ENCODE data around the gene HGF.
"Not testable (repeated sequence)": the region's sequence is repeated elsewhere in the genome, so short reads cannot be mapped to it uniquely, and the experiment has no call there.

HGF gene

DNA sequence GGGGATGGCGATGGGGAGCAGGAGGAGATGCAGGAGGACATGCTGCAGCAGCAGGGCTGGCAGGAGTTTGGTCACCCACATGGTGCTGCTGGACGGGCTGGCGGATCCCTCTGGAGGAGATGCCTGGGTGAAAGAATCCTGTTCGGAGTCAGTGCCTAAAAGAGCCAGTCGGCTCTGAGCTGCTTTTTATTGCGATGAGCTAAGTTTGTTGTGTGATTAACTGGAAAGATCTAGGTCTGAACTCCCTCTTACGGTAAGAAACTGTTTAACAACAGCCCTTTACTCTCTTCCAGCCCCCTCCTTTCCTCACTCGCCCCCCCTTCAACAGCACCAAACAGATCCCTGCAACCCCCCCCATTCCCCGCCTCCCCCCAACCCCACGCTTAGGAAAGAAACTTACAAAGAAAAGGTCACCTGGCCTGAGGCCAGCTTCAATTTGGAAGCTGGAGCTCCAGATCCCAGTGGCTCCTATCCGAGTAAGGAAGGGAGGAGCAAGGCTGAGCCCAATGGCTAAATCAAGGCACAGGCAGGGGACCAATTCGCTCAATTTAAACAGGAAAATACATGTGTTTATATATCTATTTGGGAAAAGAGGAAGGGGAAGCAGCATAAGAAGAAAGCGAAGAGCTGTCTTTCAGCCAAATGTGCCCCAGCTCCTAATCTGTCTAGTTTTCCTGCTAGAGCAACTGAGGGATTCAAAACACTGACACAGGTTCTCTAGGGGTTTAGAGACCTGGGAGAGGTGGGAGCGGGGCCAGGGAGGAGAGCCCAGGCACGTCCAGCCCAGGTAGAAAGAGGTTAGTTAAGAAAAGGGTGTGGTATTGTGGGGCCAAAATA, at the start of gene HGF:
TSS of gene HGF (minus strand) at position 157 of the 837 bp plus-strand sequence. CDS start at position 81, 76 bp downstream.
- DNase-seq (ENCODE audit: low read depth in 3 of 3) = no peak

DNA sequence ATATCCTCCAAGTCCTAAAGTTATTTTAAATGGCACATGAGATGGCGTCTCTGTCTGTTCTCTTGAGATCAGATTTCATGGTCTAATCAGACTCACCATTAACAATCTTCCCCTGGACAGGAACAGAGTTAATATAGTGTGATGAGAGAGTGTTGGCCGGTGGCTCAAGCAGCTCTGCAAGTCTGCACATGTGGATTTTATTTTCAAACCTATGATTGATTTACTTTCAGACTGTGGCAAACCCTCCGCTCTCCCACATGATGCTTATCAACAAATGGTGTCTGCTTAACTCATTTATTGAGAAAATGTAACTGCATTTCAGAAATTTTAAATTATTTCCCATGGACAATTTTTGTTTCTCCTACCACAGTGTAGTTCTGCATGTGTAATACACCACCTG, 46.5 kb upstream of the HGF start:
- DNase-seq (ENCODE audit: low read depth in 3 of 3) = no peak

GRCh38 chr7:81812866-81813476, 43.1 kb upstream of the HGF start:
- not testable (repeated sequence) for DNase-seq (ENCODE audit: low read depth in 3 of 3)

DNA sequence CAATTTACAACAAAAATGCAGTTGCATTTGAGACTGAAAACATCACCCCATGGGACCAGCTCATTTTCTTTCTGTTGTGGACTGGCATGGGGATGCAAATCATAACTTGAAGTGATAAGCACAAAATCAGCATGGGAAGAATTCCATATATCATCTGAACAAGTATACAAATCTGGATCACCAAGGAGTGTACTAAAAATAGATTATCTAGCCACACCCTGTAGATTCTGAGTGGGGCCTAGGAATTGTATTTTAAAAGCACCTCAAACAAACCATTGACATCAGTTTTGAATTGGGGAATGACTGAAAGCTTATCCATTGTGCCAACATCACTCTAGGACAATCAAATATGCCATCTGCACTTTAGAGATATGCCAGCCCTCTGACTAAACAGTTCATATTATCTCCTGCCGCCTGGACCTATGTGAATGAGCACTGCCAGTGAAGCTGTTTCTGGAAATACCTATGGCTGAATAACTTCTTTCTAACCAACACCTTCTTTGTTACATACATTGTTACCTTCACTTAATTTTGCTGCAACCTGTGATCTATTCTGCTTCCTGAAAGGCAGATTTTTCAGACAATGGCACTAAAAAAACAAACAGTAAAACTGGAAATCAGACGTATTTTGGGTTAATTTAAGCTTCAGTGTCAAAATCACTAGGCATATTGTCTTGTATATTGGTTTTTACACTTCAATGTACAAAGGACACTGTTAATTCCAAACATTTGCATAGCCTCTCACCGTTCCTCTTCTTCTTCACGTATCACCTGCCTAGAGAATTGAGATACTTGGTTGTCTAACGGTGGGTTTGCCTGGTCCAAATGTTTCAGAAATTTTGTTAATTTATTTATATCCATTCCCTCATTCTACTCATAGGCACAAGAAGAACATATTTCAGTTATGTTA, 42.4 kb upstream of the HGF start:
- no peak for DNase-seq (ENCODE audit: low read depth in 3 of 3)

- no peak for DNase-seq (ENCODE audit: low read depth in 3 of 3)
These were observed 40.8 kb upstream of the HGF start for GRCh38 chr7:81810476-81811155.

- not testable (repeated sequence) for DNase-seq (ENCODE audit: low read depth in 3 of 3)
These were observed 38.5 kb upstream of the HGF start for GRCh38 chr7:81808310-81808709.

GRCh38 chr7:81803267-81803666, 33.4 kb upstream of the HGF start:
- no peak for DNase-seq (ENCODE audit: low read depth in 3 of 3)

- no peak for DNase-seq (ENCODE audit: low read depth in 3 of 3)
These were observed 32.4 kb upstream of the HGF start for GRCh38 chr7:81802251-81802650.

DNA sequence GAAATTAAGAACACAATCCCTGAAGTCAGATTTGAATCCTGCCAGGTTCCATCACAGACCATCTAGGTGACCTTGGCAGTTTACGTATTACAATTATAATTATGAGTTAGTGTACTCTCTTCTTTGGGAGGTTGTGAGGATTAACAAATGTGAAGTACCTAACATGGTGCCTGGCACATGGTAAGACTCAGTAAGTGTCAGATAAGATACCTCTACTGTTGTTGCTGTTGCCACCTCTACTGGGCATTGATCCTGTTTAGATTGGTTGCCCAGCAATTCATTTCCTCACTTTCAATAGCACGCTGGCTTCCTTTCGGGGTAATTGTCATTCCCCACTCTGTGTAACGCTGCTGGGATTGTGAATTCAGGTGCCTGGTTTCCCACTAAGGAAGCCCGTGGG, 31.7 kb upstream of the HGF start:
- DNase-seq (ENCODE audit: low read depth in 3 of 3) = no peak

DNA sequence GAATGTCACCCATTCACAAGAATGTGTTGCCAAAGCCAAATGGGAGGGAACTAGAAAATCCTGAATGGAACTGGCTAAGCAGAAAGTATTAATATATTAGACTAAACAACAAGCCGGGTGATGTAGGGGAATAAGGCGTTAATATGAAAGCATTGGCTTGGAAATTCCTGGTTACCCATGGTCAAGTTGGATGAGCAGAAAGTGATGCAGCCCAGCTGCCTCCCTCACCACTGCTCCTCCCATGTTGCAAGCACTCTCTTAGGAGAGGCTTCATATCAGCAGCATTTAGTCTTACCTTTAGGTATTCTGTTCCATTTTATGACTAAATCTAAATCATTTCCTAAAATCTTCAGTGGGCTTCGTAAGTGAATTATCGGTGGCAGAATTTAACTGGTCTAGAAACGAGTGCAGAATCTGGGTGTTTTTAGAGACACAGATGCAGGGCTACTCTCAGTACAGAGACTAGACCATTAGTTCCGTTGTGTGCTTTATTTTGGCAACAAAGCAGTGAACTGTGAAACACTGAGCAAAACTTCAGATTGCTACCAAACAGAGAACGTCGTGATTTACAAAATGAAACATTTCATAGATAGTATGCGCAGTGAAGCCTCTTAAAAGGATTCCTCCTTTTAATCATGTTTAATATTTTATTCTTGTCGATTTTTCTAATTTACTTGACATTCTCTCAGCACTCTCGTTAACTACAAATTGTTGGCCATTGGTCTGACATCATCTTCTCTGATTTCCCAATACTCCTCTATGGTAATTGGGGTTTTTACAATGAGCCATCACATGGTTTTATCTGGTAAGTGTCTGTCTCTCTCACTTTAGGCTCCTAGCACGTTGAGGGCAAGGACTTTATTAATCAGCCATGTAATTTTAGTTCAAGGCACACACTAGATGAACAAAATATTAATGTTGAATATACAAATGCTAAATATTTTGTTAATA, 22.0 kb upstream of the HGF start:
- DNase-seq (ENCODE audit: low read depth in 3 of 3) = no peak

DNA sequence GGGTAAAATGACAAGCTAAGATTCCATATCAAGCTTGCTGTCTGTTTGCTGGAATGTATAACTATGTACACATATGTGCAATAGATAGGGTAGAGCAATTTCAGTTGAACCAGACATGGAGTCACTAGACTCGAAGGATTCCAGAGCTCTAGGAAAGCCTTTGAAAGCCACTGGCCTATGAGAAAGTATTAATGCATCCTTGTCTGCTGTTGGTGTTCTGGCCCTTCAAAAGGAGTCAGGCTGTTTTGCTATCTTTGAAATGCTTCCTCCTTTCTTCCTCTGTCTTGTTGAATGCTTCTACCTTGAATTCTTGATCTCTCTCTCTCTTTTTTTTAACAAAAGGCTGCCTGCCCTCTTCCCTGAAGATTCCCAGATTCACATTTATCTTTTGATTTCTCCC, 20.8 kb upstream of the HGF start:
- DNase-seq (ENCODE audit: low read depth in 3 of 3) = no peak

GRCh38 chr7:81790120-81790500, 20.3 kb upstream of the HGF start:
- no peak for DNase-seq (ENCODE audit: low read depth in 3 of 3)

GRCh38 chr7:81789406-81790119, 19.7 kb upstream of the HGF start:
- no peak for DNase-seq (ENCODE audit: low read depth in 3 of 3)

DNA sequence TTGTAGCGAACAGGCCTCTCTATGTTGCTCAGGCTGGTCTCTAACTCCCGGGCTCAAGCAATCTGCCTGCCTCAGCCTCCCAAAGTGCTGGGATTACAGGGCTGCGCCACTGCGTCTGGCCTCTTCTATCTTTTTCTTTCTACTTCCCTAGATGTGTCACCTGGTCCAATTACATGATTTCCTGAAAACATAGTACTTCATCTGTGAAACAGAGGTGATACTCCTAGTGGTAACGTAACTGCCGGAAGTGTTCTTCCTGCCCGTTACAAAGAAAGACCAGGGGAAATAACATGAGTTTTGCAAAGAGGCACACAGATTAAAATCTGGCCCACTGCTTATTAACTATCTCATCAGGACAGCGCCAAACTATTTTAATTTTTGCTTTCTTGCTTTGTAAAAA, 18.4 kb upstream of the HGF start:
- no peak for DNase-seq (ENCODE audit: low read depth in 3 of 3)

GRCh38 chr7:81783818-81784217, 14.0 kb upstream of the HGF start:
- no peak for DNase-seq (ENCODE audit: low read depth in 3 of 3)

GRCh38 chr7:81780914-81781693, 11.3 kb upstream of the HGF start:
- DNase-seq (ENCODE audit: low read depth in 3 of 3) = no peak

DNA sequence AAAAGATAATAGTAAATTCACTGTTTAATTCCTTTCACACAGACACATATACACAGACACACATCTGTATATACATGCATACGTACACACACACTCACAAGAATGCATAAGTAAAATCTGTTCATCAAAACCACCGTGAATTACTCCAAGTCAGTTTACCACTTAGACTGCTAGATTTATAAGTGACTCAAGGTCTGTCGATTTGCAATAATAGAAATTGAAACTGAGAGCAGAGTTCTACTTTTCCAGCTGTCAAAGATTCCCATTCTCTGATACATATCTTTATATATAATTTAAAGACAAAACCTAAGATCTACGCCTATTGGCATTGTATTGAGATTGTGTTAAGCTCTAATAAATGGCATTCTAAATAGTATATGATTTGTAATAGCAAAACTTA, 9.9 kb upstream of the HGF start:
- no peak for DNase-seq (ENCODE audit: low read depth in 3 of 3)

- no peak for DNase-seq (ENCODE audit: low read depth in 3 of 3)
These were observed 7.8 kb upstream of the HGF start for GRCh38 chr7:81777697-81778096.

- no peak for DNase-seq (ENCODE audit: low read depth in 3 of 3)
These were observed 7.2 kb upstream of the HGF start for GRCh38 chr7:81776948-81777630.
